Lower leg skin (tissue), 3 donors: Measurements from ENCODE around the gene NME8.

ENCODE experiments used
- CTCF ChIP-seq, 3 donors: fragments of 450-650 bp; IDR thresholded peaks; one replicate each; pipeline ENCODE4 v1.5.1; 2016; ENCODE audit warnings: antibody characterized with exemption in 3 of 3, mild to moderate bottlenecking in 3 of 3, moderate library complexity in 2 of 3
- POLR2A ChIP-seq, 2 donors: fragments of 450-650 bp; IDR thresholded peaks; one replicate each; pipeline ENCODE4 v1.6.1; 2016 to 2017; ENCODE audit warnings: antibody characterized with exemption in 2 of 2, mild to moderate bottlenecking in 1 of 2, moderate library complexity in 1 of 2

GRCh38 chr7:37915438-37915837 is 67.0 kb downstream of the NME8 start:
- no peak for TF ChIP-seq CTCF (IDR thresholded peaks at IDR 0.05)
- TF ChIP-seq POLR2A (IDR thresholded peaks at IDR 0.05) = no peak
